ENCODE data around the gene DUSP23.

Gene DUSP23

DNA sequence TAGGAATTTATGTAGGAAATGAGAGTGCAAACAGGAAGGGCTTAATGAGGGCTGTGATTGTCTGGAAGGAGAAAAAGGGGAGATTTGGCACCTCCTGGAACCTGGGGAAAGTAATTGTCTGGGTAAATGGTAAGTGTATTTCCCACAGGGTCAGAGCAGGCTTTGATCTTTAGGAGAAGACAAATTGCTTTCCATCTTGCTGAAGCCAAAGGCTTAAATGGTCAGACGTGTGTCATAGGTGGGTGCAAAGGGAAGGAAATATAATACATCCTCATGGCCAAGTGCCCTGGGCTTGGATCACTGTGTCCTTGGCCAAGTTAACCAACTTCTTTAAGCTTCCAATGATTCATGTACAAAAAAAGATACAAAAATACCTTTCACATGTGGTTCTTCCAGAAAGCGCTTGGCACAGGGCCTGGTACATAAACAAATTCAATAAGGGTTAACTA, 1.3 kb upstream of the DUSP23 start:
- TF ChIP-seq CTCF (IDR thresholded peaks at IDR 0.05; ENCODE audit: insufficient read depth, low read length, poor library complexity, severe bottlenecking), result no peak
- TF ChIP-seq EZH2phosphoT487 (conservative IDR thresholded peaks at IDR 0.05; ENCODE audit: low read length), result no peak
- H3K36me3 ChIP-seq (ENCODE audit: low read length), result no peaks in the 10 kb centered on the region
- H3K9me3 ChIP-seq (ENCODE audit: insufficient read depth, low read length), result no peaks in the 10 kb centered on the region
- no peak overlapping the region for H3K4me3 ChIP-seq (ENCODE audit: insufficient read depth, low read length, poor library complexity, severe bottlenecking)
- H3K27ac ChIP-seq (ENCODE audit: low read depth, low read length), result no peak overlapping the region
- no peaks in the 10 kb centered on the region for H3K9me2 ChIP-seq (replicated peaks; ENCODE audit: insufficient read depth, low read length)
- no peaks in the 10 kb centered on the region for H3K79me2 ChIP-seq (ENCODE audit: insufficient read depth, low read length)
- H3K9ac ChIP-seq (ENCODE audit: low read length), result no peak overlapping the region
- H2AFZ ChIP-seq (ENCODE audit: low read depth, low read length, severe bottlenecking), result no peak overlapping the region
- H3K4me2 ChIP-seq (ENCODE audit: low read depth, low read length, poor library complexity, severe bottlenecking), result no peak overlapping the region
- H4K20me1 ChIP-seq (ENCODE audit: low read depth, low read length), result no peaks in the 10 kb centered on the region
- H3F3A ChIP-seq (ENCODE audit: insufficient read depth), result no peaks in the 10 kb centered on the region
- H3K27me3 ChIP-seq (ENCODE audit: low read length), result no peaks in the 10 kb centered on the region

- Histone ChIP-seq H3F3A (ENCODE audit: insufficient read depth) (no peaks in the 10 kb centered on the region), H3K9me2 (replicated peaks; ENCODE audit: insufficient read depth, low read length) (no peaks in the 10 kb centered on the region), H3K27me3 (ENCODE audit: low read length) (no peaks in the 10 kb centered on the region), H3K4me2 (ENCODE audit: low read depth, low read length, poor library complexity, severe bottlenecking) (no peak overlapping the region), H4K20me1 (ENCODE audit: low read depth, low read length) (no peaks in the 10 kb centered on the region), H3K9me3 (ENCODE audit: insufficient read depth, low read length) (no peaks in the 10 kb centered on the region), H2AFZ (ENCODE audit: low read depth, low read length, severe bottlenecking) (no peak overlapping the region), H3K9ac (ENCODE audit: low read length) (no peak overlapping the region), H3K4me3 (ENCODE audit: insufficient read depth, low read length, poor library complexity, severe bottlenecking) (no peak overlapping the region), H3K27ac (ENCODE audit: low read depth, low read length) (no peak overlapping the region), H3K79me2 (ENCODE audit: insufficient read depth, low read length) (no peaks in the 10 kb centered on the region), H3K36me3 (ENCODE audit: low read length) (no peaks in the 10 kb centered on the region)
- TF ChIP-seq EZH2phosphoT487 (conservative IDR thresholded peaks at IDR 0.05; ENCODE audit: low read length), result no peak
- TF ChIP-seq CTCF (IDR thresholded peaks at IDR 0.05; ENCODE audit: insufficient read depth, low read length, poor library complexity, severe bottlenecking), result no peak
These were observed 1.2 kb downstream of the DUSP23 start for GRCh38 chr1:159781992-159782391.

GRCh38 chr1:159783724-159784123, 3.0 kb downstream of the DUSP23 start:
- no peaks in the 10 kb centered on the region for H3K27me3 ChIP-seq (ENCODE audit: low read length)
- H3K4me3 ChIP-seq (ENCODE audit: insufficient read depth, low read length, poor library complexity, severe bottlenecking), result no peak overlapping the region
- H4K20me1 ChIP-seq (ENCODE audit: low read depth, low read length), result no peaks in the 10 kb centered on the region
- no peaks in the 10 kb centered on the region for H3K9me3 ChIP-seq (ENCODE audit: insufficient read depth, low read length)
- no peaks in the 10 kb centered on the region for H3F3A ChIP-seq (ENCODE audit: insufficient read depth)
- H3K36me3 ChIP-seq (ENCODE audit: low read length), result no peaks in the 10 kb centered on the region
- TF ChIP-seq EZH2phosphoT487 (conservative IDR thresholded peaks at IDR 0.05; ENCODE audit: low read length) (no peak), CTCF (IDR thresholded peaks at IDR 0.05; ENCODE audit: insufficient read depth, low read length, poor library complexity, severe bottlenecking) (no peak)
- H2AFZ ChIP-seq (ENCODE audit: low read depth, low read length, severe bottlenecking), result no peak overlapping the region
- H3K9me2 ChIP-seq (replicated peaks; ENCODE audit: insufficient read depth, low read length), result no peaks in the 10 kb centered on the region
- H3K4me2 ChIP-seq (ENCODE audit: low read depth, low read length, poor library complexity, severe bottlenecking), result no peak overlapping the region
- no peak overlapping the region for H3K27ac ChIP-seq (ENCODE audit: low read depth, low read length)
- H3K9ac ChIP-seq (ENCODE audit: low read length), result no peak overlapping the region
- H3K79me2 ChIP-seq (ENCODE audit: insufficient read depth, low read length), result no peaks in the 10 kb centered on the region
